ENCODE measurements around the gene ODF2.
"Not testable (repeated sequence)": the region's sequence is repeated elsewhere in the genome, so short reads cannot be mapped to it uniquely, and the experiment has no call there.

ODF2 gene

GRCh38 chr9:128455849-128456612, at the start of gene ODF2:
ODF2 (plus strand) TSS chr9:128456006; CDS start chr9:128456092, 86 bp downstream.
- no peak for FAIRE-seq

GRCh38 chr9:128406848-128407391, 48.9 kb upstream of the ODF2 start:
- FAIRE-seq: no peak

GRCh38 chr9:128408963-128409431, 46.8 kb upstream of the ODF2 start:
- FAIRE-seq: no peak

- FAIRE-seq: no peak
These were observed 46.4 kb upstream of the ODF2 start for GRCh38 chr9:128409450-128409849.

- FAIRE-seq: no peak
These were observed 45.8 kb upstream of the ODF2 start for GRCh38 chr9:128409978-128410377.

- FAIRE-seq: no peak
These were observed 44.3 kb upstream of the ODF2 start for GRCh38 chr9:128411364-128412119.

GRCh38 chr9:128412120-128412790, 43.6 kb upstream of the ODF2 start:
- no peak for FAIRE-seq

GRCh38 chr9:128413728-128414127, 42.1 kb upstream of the ODF2 start:
- FAIRE-seq: not testable (repeated sequence)

GRCh38 chr9:128414461-128414860, 41.3 kb upstream of the ODF2 start:
- no peak for FAIRE-seq

- FAIRE-seq: no peak
These were observed 40.5 kb upstream of the ODF2 start for GRCh38 chr9:128415281-128415680.

- FAIRE-seq: no peak
These were observed 39.8 kb upstream of the ODF2 start for GRCh38 chr9:128416014-128416413.

GRCh38 chr9:128416432-128417019, 39.3 kb upstream of the ODF2 start:
- no peak for FAIRE-seq

- FAIRE-seq: no peak
These were observed 36.5 kb upstream of the ODF2 start for GRCh38 chr9:128419061-128419925.

- no peak for FAIRE-seq
These were observed 35.7 kb upstream of the ODF2 start for GRCh38 chr9:128420060-128420650.

GRCh38 chr9:128420651-128421481, 34.9 kb upstream of the ODF2 start, which contains the start of gene CERCAM:
CERCAM (plus strand) TSS chr9:128420857; CDS start chr9:128420878, 21 bp downstream.
- no peak for FAIRE-seq

GRCh38 chr9:128421482-128421996, 34.3 kb upstream of the ODF2 start:
- no peak for FAIRE-seq

- not testable (repeated sequence) for FAIRE-seq
These were observed 33.6 kb upstream of the ODF2 start for GRCh38 chr9:128422022-128422782.

- no peak for FAIRE-seq
These were observed 33.0 kb upstream of the ODF2 start for GRCh38 chr9:128422783-128423150.

GRCh38 chr9:128423356-128423755, 32.5 kb upstream of the ODF2 start:
- not testable (repeated sequence) for FAIRE-seq

Data from colon (tissue), 2 donors.